Measurements from ENCODE around the gene ALOXE3.
A peak's percentile ranks its signal among the peaks of the same experiment; 100 is the strongest.
"Not testable (repeated sequence)": the region's sequence is repeated elsewhere in the genome, so short reads cannot be mapped to it uniquely, and the experiment has no call there.

The ALOXE3 gene

DNA sequence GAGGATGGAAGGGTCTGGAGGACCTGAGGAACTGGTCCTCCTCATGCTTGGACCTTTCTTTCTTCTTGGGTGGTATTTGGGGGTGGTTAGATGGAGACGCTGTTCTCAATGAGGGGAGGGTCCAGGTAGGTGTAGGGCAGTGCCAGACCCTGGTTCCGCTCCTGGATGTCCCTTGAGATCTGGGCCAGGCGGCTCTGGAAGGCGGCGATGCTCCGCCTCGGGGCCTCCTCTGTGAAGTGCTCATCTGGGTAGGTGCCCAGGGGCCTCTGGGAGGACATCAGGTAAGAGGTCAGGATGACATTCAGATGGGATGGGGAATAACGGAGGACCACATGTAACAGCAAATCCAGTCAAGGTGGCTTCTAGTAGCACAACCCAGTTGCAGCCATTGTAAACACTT lies 21.8 kb downstream of the ALOXE3 start:
- no peak for DNase-seq (ENCODE audit: low read depth in 2 of 2)

DNA sequence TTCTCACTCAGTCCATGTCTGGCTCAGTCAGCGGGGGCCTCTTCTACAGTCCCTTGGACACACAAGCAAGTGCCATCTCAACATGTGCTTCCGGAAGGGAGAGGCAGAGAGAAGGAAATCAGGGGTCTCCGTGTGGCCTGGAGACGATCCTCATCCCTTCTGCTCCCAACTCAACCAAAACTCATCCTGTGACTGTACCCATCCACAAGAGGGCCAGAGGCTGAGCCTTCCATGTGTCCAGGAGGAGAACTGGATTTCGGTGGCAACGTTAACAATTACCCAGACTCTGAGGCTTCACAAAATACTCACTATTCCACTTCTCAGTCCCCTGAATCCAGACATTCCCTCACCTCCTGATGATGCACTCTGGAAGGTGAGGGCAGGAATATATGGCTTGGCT lies 23.0 kb downstream of the ALOXE3 start:
- DNase-seq (ENCODE audit: low read depth in 2 of 2) = no peak

DNA sequence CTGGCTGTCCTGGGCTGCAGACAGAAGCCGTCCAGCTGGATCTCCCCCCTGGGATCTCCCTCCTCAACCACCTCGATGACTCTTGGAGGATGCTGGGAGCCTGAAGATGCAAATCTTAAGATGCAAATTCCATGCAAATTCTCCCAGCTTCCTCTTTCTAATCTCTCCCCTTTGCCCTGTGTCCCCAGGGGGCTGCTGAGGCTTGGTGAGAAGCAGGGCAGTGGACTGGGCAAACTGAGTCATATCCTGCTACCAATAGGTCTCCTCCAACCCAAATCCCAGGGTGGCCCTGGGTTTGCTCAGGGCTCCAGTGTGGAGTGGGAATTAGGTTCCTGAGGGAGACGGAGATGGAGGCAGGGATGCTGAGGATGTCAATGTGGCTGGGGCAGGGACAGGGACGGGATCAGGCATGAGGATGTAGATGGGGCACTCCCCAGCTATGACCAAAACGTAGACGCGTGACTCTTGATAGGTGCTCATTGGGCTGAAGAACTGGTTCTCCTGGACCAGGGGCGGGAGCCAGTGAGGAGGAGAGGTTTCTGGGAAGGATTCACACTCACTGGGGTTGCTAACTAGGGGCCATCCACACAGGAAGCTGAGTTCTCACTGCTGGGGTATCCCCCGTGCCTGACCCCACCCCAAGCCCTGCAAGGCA lies 27.2 kb downstream of the ALOXE3 start:
- DNase-seq (ENCODE audit: low read depth in 2 of 2) = no peak

DNA sequence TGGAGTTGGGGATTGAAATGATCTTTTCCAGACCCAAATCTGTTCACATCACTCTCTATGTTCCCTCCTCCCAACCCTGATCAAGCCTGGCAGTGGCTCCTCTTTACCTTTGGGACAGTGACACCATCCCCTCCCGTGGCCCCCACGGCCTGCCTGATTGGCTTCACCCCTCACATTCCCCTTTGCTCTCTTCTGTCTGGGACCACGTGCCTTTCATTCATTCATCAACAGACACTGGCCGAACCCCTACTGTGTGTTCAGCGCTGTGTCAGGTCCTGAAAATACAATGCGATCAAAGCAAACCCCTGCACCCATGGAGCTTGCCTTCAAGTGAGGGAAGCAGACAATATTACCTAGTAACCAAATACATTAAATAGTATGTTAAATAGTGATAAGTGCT lies 28.6 kb downstream of the ALOXE3 start:
- no peak for DNase-seq (ENCODE audit: low read depth in 2 of 2)

DNA sequence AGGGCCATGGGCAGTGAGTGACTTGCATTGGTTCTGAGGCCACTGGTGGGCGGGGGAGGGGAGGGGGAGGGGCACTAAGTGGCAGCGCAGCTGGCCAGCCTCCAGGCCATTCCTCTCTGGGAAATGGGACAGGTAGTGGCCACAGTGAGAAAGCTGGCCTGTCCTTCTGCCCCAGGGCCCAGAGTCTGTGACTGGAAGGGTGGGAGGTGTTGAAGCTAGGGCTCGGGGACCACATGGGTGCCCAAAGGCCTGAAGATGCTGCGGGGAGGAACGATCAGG lies 30.4 kb downstream of the ALOXE3 start:
- DNase-seq (ENCODE audit: low read depth in 2 of 2) = no peak

DNA sequence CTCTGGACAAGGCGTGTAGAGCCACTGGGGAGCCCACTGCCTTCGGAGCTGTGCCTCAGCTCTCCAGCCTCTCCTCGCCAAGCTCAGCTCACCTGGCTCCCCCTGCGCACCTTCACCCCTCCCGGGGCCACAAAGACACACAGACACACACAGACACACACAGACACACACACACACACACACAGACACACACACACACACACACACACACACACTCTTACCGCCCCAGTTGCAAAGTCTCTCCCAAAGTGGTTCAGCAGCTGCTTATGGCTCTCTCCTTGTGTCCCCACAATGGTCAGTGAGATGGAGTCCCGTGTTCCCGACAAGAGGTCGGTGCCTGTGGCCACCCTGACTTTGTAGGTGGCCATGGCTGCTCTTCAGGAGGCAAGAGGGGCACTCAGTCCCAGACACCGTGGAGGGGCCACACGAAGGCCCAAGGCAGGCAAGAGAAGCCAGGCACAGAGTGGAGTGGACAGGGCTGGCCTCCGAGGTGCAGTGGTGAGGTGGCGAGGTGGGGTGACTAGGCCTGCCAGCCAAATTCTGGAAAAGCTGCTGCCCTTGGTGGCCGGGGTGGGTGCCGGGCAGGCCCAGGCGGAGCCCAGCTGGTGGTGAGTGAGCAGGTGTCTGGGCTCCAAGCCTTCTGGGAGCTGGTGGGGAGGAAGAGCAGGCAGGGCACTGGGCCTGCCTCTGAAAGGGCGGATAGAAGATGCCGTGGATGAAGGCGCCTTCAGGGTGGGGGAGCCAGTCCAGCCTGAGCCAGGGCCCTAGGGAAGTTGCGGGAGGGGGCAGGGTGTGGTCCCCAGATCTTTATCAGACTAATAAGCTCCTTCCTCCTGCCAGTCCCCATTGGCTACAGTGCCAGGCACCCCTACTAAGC lies 31.0 kb downstream of the ALOXE3 start, which contains the start of gene ALOX12B:
Gene ALOX12B, minus strand, starts transcription at position 642 of the 877 bp plus-strand sequence. Its CDS starts 274 bp downstream, at position 368.
- no peak for DNase-seq (ENCODE audit: low read depth in 2 of 2)

DNA sequence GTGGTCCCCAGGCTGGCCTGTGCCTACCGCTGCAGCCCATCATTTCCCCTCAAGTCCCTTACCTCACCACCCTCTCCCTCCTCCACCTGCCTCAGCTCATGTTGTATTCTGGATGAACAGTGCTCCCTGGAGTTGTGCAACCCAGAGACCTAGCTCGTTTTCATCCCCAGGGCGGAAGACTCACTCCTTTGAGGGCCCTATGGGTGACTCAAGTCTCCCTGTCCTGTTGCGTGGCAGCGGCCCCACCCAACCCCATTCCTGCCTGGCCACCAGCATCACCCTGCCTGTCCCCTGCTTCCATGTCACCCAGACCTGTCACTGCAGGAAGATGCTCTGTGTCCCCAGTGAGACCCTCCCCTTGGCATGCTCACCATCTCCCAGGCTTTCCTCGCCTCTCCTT lies 34.1 kb downstream of the ALOXE3 start:
- no peak for DNase-seq (ENCODE audit: low read depth in 2 of 2)

DNA sequence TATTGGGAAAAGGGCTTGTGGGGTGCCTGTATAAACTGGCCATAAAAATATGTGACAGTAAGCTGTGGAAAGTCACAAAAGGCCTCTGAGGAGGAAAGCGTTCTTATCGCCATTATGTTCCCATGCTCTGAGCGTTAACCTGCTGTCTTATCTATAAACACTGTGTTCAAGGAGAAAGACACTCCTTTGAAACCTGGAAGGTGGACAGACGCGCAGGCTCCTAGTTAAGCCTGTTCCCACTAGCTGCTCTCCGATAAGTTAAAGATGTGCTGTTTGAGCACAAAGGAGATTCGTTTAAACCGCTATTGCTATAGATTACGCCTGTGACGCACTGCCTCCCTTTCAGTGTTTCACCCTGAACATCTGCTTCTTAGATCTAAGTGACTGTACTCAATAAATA lies 36.0 kb downstream of the ALOXE3 start:
- no peak for DNase-seq (ENCODE audit: low read depth in 2 of 2)

DNA sequence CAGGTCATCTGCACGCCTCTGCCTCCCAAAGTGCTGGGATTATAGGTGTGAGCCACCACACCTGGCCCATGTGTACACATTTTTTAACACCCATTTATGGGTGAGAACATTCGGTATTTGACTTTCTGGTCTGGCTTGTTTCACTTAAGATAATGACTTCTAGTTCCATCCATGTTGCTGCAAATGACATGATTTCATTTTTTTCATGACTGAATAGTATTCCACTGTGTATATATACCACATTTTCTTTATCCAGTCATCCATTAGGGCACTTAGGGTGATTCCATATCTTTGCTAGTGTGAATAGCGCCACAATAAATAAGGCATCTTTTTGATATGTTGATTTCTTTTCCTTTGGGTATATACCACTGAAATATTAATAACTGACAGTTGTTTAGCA lies 36.4 kb downstream of the ALOXE3 start:
- DNase-seq (ENCODE audit: low read depth in 2 of 2) = no peak

DNA sequence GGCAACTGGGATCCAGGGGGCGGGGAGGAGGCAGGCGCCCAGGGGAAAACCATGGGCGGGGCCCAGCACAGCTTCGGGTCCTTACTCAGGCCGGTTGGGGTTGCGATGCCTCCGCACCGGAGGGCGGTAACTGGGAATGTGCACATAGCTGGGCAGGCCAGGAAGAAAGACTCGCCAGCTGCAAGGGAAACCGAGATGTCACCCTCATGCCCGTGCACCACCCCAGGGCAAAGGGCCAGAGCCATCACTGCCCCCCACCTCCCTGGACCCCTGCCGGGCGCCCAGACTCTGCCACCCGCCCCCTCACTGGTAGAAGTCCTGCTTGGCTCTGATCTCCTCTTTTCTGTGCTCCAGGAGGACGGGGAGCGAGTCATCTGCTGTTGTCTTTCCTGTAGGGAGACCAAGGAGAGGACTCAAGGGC lies 37.5 kb downstream of the ALOXE3 start:
- DNase-seq (ENCODE audit: low read depth in 2 of 2) = no peak

DNA sequence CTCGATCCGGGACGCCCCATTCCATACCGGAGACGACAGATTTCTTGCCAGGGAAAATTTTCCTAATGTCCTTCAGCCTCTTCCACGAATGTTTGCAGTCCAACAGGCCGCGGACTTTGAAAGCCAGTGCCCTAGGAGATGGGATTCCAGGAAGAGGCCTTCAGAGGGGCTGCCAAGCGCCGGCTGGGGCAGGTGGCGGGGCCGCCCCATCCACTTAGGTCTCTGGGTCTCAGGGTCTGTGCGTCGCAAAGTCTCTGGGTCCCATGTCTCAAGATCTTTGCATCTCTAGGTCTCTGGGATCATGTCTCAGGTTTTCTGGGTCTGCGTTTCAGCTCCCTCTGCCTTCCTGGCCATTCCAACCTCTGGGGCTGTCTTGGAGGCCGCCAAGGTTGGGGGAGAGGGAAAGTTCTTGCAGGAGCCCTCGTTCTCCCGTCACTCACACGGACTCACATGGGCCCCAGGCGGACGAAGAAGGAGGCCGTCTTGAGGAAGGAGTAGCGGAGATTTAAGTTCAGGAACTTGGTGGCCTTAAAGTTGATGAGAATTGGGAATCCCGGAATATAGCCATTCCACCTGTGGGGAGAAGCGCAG lies 38.0 kb downstream of the ALOXE3 start:
- no peak for DNase-seq (ENCODE audit: low read depth in 2 of 2)

DNA sequence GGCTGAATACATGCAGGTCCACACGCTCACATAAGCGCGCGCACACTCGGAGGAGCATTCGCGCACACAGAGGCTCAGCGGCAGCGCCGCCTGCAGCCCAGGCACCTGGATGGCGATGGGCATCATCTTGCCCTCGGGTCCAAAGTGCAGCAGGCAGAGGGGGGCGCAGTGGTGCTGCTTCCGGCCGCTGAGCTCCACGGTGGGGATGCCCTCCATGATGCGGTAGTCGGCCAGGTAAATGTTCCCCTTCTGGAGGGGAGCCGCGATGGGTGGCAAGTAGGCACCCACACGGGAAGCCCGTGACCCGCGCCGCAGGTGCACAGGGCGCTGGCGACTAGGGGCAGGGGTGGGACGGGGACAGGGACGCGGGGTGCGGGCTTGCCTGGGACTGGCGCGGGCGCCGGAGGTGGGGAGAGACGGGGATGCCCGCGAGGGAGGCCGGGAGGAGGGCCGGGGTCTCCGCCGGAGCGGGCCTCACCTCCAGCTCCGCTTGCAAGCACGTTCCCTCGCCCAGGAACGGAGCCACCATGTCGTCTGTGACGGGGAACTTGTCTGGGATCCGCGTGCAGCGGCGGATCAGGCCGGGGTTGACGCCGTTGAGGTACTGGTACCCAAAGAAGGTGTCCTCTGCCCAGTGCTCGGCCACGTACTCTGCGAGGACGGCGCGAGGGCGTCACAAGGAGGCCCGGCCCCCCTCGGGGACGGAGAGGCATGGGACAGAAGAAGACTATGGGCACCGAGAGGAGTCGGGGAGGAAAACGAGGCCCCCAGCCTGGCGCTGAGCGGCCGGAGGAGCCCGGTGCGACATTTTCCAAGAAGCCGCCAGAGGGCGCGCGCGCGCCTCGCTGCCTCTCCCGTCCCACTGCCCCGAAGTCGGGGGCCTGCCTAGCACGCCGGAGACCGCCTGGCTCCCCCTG lies 38.8 kb downstream of the ALOXE3 start:
- peak; percentile 58 to 72 for DNase-seq (ENCODE audit: low read depth in 2 of 2)

DNA sequence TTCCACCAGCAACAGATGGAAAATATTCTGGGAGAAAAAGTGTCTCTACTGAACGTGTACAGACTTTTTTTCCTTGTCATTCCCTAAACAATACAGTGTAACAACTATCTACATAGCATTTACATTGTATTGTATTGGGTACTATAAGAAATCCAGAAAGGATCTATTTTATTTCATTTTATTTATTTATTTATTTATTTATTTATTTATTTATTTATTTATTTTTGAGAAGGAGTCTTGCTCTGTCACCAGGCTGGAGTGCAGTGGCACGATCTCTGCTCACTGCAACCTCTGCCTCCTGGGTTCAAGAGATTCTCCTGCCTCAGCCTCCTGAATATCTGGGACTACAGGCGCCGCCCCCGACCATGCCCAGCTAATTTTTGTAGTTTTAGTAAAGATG lies 40.4 kb downstream of the ALOXE3 start:
- DNase-seq (ENCODE audit: low read depth in 2 of 2) = not testable (repeated sequence)

DNA sequence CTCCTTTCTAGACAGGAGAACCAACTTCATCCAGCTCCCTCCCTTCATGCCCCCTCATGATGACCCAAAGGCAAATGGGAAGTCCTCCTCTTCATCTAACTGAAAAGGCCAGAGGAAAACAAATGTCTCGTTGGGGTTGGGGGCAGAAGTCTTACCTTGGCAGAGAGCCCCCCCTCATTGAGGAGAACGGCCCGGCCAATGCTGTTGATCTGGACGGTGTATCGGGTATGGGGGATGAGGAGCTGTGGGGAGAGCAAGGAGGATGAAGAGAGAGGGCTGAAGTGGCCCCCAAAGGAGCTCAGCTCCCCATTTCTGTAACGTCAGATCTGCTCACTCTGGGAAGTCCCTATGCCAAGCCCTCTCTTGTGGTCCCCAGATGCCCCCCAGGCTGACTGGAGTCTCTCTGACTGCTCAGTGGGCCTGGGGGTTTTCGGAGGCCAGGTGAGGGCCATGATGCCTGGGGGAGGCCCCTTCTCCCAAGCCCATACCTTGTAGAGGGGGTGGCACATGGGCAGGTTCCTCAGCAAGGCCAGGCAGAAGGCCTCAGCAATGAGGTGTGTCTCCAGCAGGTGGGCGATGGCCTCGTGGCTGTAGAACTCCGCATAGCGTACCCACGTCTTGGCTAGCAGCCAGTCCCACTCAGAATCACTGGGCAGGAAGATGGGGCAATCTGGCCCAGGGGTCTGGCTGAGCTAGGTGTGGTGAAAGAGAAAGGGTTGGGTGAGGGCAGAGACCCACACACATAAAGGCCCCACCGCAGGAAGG lies 41.6 kb downstream of the ALOXE3 start:
- no peak for DNase-seq (ENCODE audit: low read depth in 2 of 2)

DNA sequence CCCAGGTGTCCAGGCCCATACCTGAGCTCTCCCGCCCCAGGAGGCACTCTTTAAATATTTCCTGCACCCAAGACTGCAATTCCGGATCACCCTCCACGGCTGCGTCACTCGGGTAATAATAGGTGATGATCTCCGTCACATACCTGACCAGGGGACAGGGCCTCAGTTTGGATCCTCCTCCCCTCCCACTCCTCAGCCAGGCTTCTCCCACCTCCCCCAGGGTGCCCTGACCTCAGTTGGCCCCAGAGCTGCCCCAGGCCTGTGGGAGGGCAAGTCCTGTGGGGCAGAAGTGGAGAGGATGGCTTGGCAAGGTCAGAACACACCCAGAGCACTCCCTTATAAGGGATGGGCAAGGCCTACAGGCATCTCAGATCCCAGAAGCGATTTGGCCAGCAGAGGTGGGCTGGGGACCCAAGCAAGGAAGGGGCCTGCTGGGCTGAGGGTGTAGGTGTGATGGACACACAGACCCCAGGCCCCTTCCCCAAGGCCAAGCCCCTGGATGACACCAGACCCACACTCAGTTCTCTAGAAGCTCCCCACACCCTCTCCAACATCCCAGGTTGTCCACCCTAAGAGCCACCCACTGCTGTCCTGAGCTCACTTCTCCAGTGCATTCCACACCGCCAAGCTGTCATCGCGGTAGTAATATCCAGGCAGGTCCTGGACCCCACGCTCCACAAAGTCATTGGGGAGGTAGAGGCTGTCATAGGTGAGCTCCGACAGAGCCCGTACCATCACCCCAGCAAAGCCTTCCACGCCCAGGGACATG lies 42.6 kb downstream of the ALOXE3 start:
- DNase-seq (ENCODE audit: low read depth in 2 of 2) = no peak

DNA sequence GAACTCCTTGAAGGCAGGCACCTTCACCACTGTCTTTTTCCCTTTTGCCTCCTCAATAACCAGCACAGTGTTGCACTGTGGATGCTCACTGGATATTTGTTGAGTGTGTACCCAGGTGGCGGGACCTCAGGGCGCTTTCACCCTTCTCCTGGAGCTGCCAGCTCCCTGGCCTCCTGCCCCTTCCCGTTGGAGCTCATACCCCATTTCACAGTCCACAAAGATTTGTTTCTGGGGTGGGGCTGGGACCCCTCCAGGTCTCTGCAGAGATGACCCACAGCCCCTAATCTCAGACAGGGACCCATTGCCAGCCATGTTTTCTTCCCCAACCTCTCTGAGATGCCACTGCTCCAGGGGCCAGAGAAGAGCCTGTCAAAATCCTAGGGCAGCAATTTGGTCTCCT lies 43.2 kb downstream of the ALOXE3 start:
- no peak for DNase-seq (ENCODE audit: low read depth in 2 of 2)

DNA sequence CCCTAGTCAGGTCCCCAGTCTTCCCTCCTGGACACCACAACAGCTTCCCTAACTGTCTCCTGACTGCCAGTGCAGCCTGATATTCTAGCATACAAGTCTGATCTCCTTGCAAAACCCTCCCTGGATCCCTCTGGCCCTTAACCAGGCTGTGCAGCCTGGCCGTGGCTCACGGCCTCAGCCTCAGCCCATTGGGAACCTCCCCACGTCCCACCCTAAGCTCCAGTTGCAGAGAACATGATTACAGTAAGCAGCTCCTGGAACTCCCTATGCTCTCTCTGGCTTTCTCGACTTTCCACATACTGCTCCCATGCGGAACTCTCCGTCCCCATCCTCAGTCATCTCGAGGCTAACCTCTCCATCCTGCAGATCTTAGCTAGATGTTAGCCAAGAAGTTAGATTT lies 43.8 kb downstream of the ALOXE3 start:
- no peak for DNase-seq (ENCODE audit: low read depth in 2 of 2)

DNA sequence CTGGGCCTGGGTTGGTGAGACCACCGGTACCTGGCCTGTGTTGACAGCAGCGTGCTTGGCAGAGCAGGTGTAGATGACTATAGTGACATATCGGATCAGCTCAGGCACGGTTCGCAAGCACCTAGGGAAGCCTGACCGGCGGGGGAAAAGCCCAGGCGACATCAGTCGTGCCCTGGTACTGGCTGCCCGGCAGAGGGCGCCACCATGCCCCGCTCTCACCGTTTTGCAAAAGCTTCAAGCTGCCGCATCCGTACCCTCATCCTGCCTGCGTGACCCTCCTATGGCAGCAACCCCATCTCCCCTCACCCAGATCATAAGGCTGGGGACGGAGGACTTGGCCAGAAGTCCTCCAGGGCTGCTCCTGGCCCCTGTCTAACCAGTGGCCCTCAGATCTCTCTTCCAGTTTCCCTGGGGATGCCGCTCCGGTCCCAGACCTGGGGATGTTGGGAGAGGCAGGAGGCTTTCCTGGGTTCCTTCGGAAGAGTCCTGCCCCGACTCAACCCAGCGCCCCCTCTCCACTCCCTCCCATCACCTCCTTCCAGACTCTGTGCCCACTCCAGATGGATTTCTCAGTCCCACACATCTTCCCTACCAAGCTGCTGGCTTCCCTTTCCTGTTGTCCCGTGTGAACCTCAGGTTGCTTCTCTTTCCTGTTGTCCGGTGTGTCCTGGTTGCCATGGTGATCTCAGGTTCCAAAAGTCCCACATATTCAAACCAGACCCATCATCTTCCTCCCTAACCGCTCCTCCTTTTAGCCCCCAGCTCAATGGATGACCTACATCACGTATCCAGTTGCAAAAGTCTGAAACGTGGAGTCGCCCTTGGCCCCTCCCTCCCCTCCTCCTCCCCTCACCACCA lies 44.5 kb downstream of the ALOXE3 start:
- peak; percentile 68 to 87 for DNase-seq (ENCODE audit: low read depth in 2 of 2)

DNA sequence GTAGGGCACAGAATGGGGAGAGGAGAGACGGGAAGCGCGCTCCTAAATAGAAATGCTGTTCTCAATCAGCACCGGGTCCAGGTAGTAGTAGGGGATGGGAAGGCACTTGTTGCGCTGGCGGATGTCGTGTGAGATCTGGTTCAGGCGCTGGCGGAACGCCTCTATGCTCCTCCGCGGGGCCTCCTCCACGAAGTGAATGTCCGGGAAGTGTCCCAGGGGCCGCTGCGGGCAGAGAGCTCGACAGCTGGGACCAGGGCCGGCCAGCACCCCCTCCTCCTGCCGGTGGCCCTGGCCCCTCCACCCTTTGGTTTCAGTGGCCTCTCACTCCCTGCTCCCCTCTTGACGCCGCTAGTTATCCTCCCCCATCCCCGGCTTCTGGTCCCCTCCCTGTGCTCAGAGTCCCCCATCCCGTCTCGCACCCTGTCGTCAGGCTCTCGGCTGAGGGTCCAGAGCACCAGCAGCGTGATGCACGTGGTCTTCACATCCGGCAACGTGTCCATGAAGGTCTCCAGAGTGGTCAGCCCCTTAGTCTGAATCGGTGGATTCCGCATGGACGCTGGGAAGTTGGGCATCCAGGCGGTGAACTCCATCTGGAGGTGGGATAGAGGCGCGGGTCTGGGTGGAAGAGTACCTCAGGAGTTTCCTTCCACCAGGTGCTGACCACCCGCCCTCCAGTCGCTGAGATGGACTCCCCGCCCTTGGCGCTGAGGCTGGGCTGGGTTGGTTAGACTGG lies 45.4 kb downstream of the ALOXE3 start:
- DNase-seq (ENCODE audit: low read depth in 2 of 2) = no peak

Data from stimulated activated CD4-positive, alpha-beta T cell treated with anti-CD3 and anti-CD28 coated beads, Interleukin-12 subunit alpha, Interleukin-12 subunit beta, amount 100 ng/mL, for 24 hours (primary cell).